Measurements from ENCODE around the gene SPATA20.

Gene SPATA20

GRCh38 chr17:50603340-50603739 is 56.4 kb downstream of the SPATA20 start:
- no peaks in the 10 kb centered on the region for H3K4me1 ChIP-seq (ENCODE audit: control insufficient read depth, insufficient read depth, low read length)
- H3K36me3 ChIP-seq (ENCODE audit: control insufficient read depth, insufficient read depth, low read length) = no peaks in the 10 kb centered on the region
- no peak overlapping the region for H3K9ac ChIP-seq (ENCODE audit: low read length)
- no peaks in the 10 kb centered on the region for H3K9me3 ChIP-seq (ENCODE audit: control insufficient read depth, low read length)
- peaks cover 9% of the 10 kb centered on the region for H3K27me3 ChIP-seq (ENCODE audit: control insufficient read depth, insufficient read depth, low read length)
- H3K4me3 ChIP-seq (ENCODE audit: low read length) = no peak overlapping the region

GRCh38 chr17:50604513-50604912 is 57.5 kb downstream of the SPATA20 start:
- H3K4me3 ChIP-seq (ENCODE audit: low read length) = no peak overlapping the region
- no peaks in the 10 kb centered on the region for H3K4me1 ChIP-seq (ENCODE audit: control insufficient read depth, insufficient read depth, low read length)
- H3K9ac ChIP-seq (ENCODE audit: low read length) = no peak overlapping the region
- H3K36me3 ChIP-seq (ENCODE audit: control insufficient read depth, insufficient read depth, low read length) = no peaks in the 10 kb centered on the region
- no peaks in the 10 kb centered on the region for H3K9me3 ChIP-seq (ENCODE audit: control insufficient read depth, low read length)
- peaks cover 18% of the 10 kb centered on the region for H3K27me3 ChIP-seq (ENCODE audit: control insufficient read depth, insufficient read depth, low read length)

GRCh38 chr17:50605429-50605828 is 58.5 kb downstream of the SPATA20 start:
- Histone ChIP-seq H3K9ac (ENCODE audit: low read length) (no peak overlapping the region), H3K9me3 (ENCODE audit: control insufficient read depth, low read length) (no peaks in the 10 kb centered on the region), H3K4me1 (ENCODE audit: control insufficient read depth, insufficient read depth, low read length) (no peaks in the 10 kb centered on the region), H3K4me3 (ENCODE audit: low read length) (no peak overlapping the region), H3K36me3 (ENCODE audit: control insufficient read depth, insufficient read depth, low read length) (no peaks in the 10 kb centered on the region), H3K27me3 (ENCODE audit: control insufficient read depth, insufficient read depth, low read length) (peaks cover 18% of the 10 kb centered on the region)

Data from mucosa of stomach (tissue), 1 donor.